ENCODE data around the gene NAA10.

The NAA10 gene

GRCh38 chrX:153882557-153882956 lies 52.3 kb downstream of the NAA10 start:
- DNase-seq: no peak

- DNase-seq: no peak
Measured at GRCh38 chrX:153882086-153882498, 52.7 kb downstream of the NAA10 start.

DNA sequence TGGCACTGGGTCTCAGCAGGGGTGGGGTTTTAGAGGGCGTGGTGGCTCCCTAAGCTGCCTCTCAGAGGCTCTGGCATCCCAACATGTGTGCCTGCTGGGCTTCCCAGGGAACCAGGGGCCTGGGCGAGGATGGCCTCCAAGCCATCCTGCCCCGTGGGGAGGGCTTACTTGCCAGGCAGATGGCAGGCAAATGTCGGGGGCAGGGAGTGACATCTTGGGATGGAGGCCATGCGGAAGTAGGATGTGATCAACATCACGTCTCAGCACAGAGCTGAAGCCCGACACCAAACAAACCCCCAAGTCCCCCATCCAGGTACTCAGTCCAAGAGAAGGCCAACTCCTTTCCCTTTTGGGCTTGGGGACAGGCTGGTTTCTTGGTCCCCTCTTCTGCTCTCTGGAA lies 53.6 kb downstream of the NAA10 start:
- DNase-seq: no peak

GRCh38 chrX:153880440-153880815 lies 54.4 kb downstream of the NAA10 start:
- DNase-seq: no peak

GRCh38 chrX:153879741-153880439 lies 54.9 kb downstream of the NAA10 start:
- DNase-seq: no peak
